Iris pigment epithelial cell (primary cell): ENCODE results near the gene IGFL4.

Experiments used
- DNase-seq: peaks from one replicate; pipeline ENCODE4 v3.0.0-alpha.2; 2011; ENCODE audit warnings: low read depth

Gene IGFL4

GRCh38 chr19:45994456-45994997 is 46.3 kb downstream of the IGFL4 start:
- DNase-seq = peak; percentile 66

- DNase-seq = no peak
Measured at GRCh38 chr19:45990113-45990728, 50.6 kb downstream of the IGFL4 start.
